Prostate gland (tissue), 2 donors: Measurements from ENCODE around the gene SEMA7A. TPM values are rescaled to one million over a fixed set of nuclear protein-coding genes. Genes with fewer than 3 reads are reported as not detected.
A peak's percentile ranks its signal among the peaks of the same experiment; 100 is the strongest.
"Not testable (repeated sequence)": the region's sequence is repeated elsewhere in the genome, so short reads cannot be mapped to it uniquely, and the experiment has no call there.

Experiments
- DNase-seq: peaks from one replicate; pipeline ENCODE4 v3.0.0-alpha.2; 2019; ENCODE audit warnings: low spot score
- H3K27ac ChIP-seq, 2 donors: fragments of 200-600 bp; sonication (generic); 2 replicates each; pipeline ENCODE4 v1.5.1; 2017 to 2019
- H3K27me3 ChIP-seq: fragments of 200-600 bp; sonication (generic); replicated peaks from 2 replicates; pipeline ENCODE4 v1.5.1; 2019; ENCODE audit not compliant: insufficient read depth
- H3K36me3 ChIP-seq, 2 donors: fragments of 200-600 bp; sonication (generic); 1 replicate in 1 of 2; 2 replicates in 1 of 2; pipeline versions ENCODE4 v1.5.1 to v1.8.1; 2017 to 2019
- H3K4me1 ChIP-seq: fragments of 200-600 bp; sonication (generic); replicated peaks from 2 replicates; pipeline ENCODE4 v1.5.1; 2019
- H3K4me3 ChIP-seq, 2 donors: fragments of 200-600 bp; sonication (generic); 2 replicates each; pipeline ENCODE4 v1.5.1; 2017 to 2019
- H3K9me3 ChIP-seq: fragments of 200-600 bp; sonication (generic); 2 replicates; pipeline ENCODE4 v1.5.1; 2017
- CTCF ChIP-seq, 4 experiments: fragments of 200-600 bp in 2 of 4; fragments of 450-650 bp in 2 of 4; sonication (generic) in 2 of 4; IDR thresholded peaks; 1 replicate in 3 of 4; 2 replicates in 1 of 4; pipeline ENCODE4 v1.5.1; 2016 to 2019; ENCODE audit warnings: antibody characterized with exemption in 4 of 4, mild to moderate bottlenecking in 2 of 4, moderate library complexity in 2 of 4
- POLR2A ChIP-seq: fragments of 450-650 bp; IDR thresholded peaks from one replicate; pipeline ENCODE4 v1.6.1; 2016; ENCODE audit warnings: antibody characterized with exemption, mild to moderate bottlenecking
- POLR2AphosphoS5 ChIP-seq: sonication (generic); formaldehyde crosslinking; IDR thresholded peaks from one replicate; pipeline ENCODE4 v1.6.1; 2017; ENCODE audit warnings: antibody characterized with exemption
- WGBS: methylation state at CpG from one replicate; pipeline ENCODE4 v1.1.5; 2018; 5-methylcytosine and 5-hydroxymethylcytosine counted together
- intact Hi-C: fragments of 100-400 bp; cut with DNase I; formaldehyde crosslinking; loops from one replicate; pipeline ENCODE4 v1.14.2; 2022
- total RNA-seq, 2 donors: library from RNA; depleted of rRNA; stranded (reverse); fragments of >200 nt; gene quantifications; one replicate each; pipeline ENCODE4 v1.1.0, GENCODE V29; 2016

Gene SEMA7A
- total RNA-seq, 2 donors from 2014 or later, result 1.3 to 171 TPM

GRCh38 chr15:74461847-74462511, 28.2 kb upstream of the SEMA7A start:
- Histone ChIP-seq H3K4me1 (no peaks in the 10 kb centered on the region), H3K9me3 (no peaks in the 10 kb centered on the region), H3K27me3 (no peaks in the 10 kb centered on the region), H3K36me3 (no peaks in the 10 kb centered on the region), H3K4me3 (peak overlapping the region; percentile 55 to 60), H3K27ac (peak overlapping the region in 1 of 2 donors; percentile 73)
- WGBS, result 28% methylated on average over 8 of the region's 8 CpGs
- intact Hi-C loops, result loop anchor here (5.0 kb wide), 2 partner anchors 80 to 155 kb away; partner anchors contain the start of genes ARID3B and CLK3
- no peak for DNase-seq
- TF ChIP-seq CTCF (IDR thresholded peaks at IDR 0.05), result no peak
- no peak for TF ChIP-seq POLR2A
- no peak for TF ChIP-seq POLR2AphosphoS5

GRCh38 chr15:74460871-74461846, 27.4 kb upstream of the SEMA7A start, which contains the start of gene UBL7:
TSS of gene UBL7 (minus strand) at chr15:74461160. CDS start at chr15:74458867, 2,293 bp downstream.
- H3K27ac ChIP-seq, result peak within 1 kb of the TSS; percentile 73 to 82
- intact Hi-C loops, result loop anchor here (5.0 kb wide), 2 partner anchors 81 to 156 kb away; partner anchors contain the start of genes ARID3B and CLK3
- H3K9me3 ChIP-seq, result no peaks in the 10 kb centered on the region
- TF ChIP-seq POLR2A (peak; percentile 87), POLR2AphosphoS5 (peak; percentile 99), CTCF (IDR thresholded peaks at IDR 0.05) (peak in 3 of 4 experiments; percentile 25 to 47 (median 39))
- no peaks in the 10 kb centered on the region for H3K36me3 ChIP-seq
- H3K4me3 ChIP-seq, result peak within 1 kb of the TSS; percentile 55 to 60
- WGBS, result 1% methylated on average over 54 of the region's 54 CpGs
- no peaks in the 10 kb centered on the region for H3K27me3 ChIP-seq
- no peaks in the 10 kb centered on the region for H3K4me1 ChIP-seq
- DNase-seq, result peak; percentile 98

DNA sequence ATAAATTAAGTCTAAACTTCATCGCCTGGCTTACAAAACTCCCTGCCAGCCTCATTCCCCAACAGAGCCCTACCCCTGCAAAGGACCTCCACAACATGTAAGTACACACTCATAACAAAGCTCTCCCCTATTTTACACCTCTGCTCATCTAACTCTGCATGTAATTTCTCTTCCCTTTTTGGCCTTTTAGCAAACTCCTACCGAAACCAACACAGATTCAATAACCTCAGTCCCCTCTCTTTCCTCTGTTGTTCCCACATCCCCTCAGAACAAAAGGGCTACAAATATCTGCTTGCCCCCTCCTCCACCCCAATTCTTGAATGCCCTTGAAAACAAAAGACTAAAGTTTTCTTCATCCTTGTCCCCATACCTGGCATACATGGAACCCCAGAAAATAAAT, 26.5 kb upstream of the SEMA7A start:
- no peak for TF ChIP-seq POLR2A
- TF ChIP-seq POLR2AphosphoS5, result no peak
- TF ChIP-seq CTCF (IDR thresholded peaks at IDR 0.05), result no peak
- Histone ChIP-seq H3K36me3 (peaks cover 0 to 2% of the 10 kb centered on the region in 2 donors), H3K27ac (peak overlapping the region; percentile 73 to 82), H3K4me3 (peak overlapping the region; percentile 55 to 60), H3K4me1 (no peaks in the 10 kb centered on the region), H3K9me3 (no peaks in the 10 kb centered on the region), H3K27me3 (no peaks in the 10 kb centered on the region)
- WGBS, result 37% methylated on average over 2 of the region's 2 CpGs
- intact Hi-C loops, result loop anchor here (5.0 kb wide), 2 partner anchors 82 to 157 kb away; partner anchors contain the start of genes ARID3B and CLK3
- DNase-seq, result no peak

DNA sequence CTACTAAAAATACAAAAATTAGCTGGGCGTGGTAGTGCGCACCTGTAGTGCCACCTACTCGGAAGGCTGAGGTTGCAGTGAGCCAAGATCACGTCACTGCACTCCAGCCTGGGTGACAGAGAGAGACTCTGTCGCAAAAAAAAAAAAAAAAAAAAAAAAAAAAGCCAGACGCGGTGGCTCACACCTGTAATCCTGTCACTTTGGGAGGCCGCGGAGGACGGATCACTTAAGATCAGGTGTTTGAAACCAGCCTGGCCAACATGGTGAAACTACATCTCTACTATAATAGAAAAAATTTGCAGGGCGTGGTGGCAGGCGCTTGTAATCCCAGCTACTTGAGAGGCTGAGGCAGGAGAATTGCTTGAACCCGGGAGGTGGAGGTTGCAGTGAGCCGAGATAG, 26.0 kb upstream of the SEMA7A start:
- H3K9me3 ChIP-seq, H3K4me1 ChIP-seq, H3K27me3 ChIP-seq, H3K36me3 ChIP-seq, H3K27ac ChIP-seq, DNase-seq: not testable (repeated sequence)
- WGBS, result 87% methylated on average over 14 of the region's 14 CpGs
- peak overlapping the region in 1 of 2 donors; percentile 60 for H3K4me3 ChIP-seq
- intact Hi-C loops, result loop anchor here (5.0 kb wide), 2 partner anchors 83 to 158 kb away; partner anchors contain the start of genes ARID3B and CLK3

DNA sequence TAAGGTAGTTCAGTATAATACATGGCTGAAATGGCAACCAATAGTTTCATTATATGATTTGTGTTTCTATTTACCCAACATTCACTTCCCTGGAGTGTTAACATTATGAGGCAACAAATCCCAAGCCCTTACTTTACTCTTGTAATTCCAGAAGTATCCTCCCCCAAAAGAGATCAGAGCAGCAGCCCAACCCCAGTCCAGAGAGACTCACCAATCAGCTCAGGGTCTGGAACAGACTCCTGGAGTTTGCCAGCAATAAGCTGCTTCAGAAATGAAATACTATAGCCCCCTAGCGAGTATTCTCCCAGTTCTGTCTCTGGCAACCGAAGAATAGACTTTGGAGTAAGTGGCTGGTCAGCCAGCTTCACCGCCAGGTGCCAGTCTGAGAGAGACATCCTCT, 24.7 kb upstream of the SEMA7A start:
- no peaks in the 10 kb centered on the region for H3K4me1 ChIP-seq
- H3K27me3 ChIP-seq, result no peaks in the 10 kb centered on the region
- 98% methylated on average over 3 of the region's 3 CpGs for WGBS
- no peak overlapping the region for H3K4me3 ChIP-seq
- no peak overlapping the region for H3K27ac ChIP-seq
- DNase-seq, result no peak
- TF ChIP-seq POLR2A (no peak), CTCF (IDR thresholded peaks at IDR 0.05) (no peak), POLR2AphosphoS5 (no peak)
- H3K9me3 ChIP-seq, result no peaks in the 10 kb centered on the region
- H3K36me3 ChIP-seq, result peaks cover 8 to 12% of the 10 kb centered on the region in 2 donors
- intact Hi-C loops, result no loop called here

DNA sequence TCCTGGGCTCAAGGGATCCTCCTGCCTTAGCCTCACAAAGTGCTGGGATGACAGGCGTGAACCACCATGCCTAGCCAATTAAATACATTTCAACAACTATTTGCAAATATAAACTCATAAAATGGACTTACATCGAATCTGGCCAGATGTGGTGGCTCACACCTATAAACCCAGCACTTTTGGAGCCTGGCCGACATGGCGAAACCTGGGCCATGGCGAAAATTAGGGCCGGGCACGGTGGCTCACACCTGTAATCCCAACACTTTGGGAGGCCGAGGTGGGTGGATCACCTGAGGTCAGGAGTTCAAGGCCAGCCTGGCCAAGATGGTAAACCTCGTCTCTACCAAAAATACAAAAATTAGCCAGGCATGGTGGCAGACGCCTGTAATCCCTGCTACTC, 23.3 kb upstream of the SEMA7A start:
- H3K36me3 ChIP-seq, result peaks cover 13 to 15% of the 10 kb centered on the region in 2 donors

More for the DNA sequence above, 23.3 kb upstream of the SEMA7A start:
- H3K27me3 ChIP-seq, H3K27ac ChIP-seq, H3K4me1 ChIP-seq, H3K9me3 ChIP-seq, DNase-seq, H3K4me3 ChIP-seq, intact Hi-C loops: not testable (repeated sequence)
- WGBS, result 94% methylated on average over 10 of the region's 10 CpGs
